Mesodermal cell (in vitro differentiated cells): ENCODE data around the gene CST9.

ENCODE experiments used
- H3K27ac ChIP-seq: 2 replicates; pipeline ENCODE4 v1.7.0; 2013; ENCODE audit warnings: mild to moderate bottlenecking, low read depth, low read length, moderate library complexity; ENCODE audit not compliant: severe bottlenecking
- H3K36me3 ChIP-seq: 2 replicates; pipeline ENCODE4 v1.7.1; 2013; ENCODE audit warnings: mild to moderate bottlenecking, low read length, moderate library complexity; ENCODE audit not compliant: control insufficient read depth, insufficient read depth
- H3K4me1 ChIP-seq: one replicate; pipeline ENCODE4 v1.7.1; 2013; ENCODE audit warnings: mild to moderate bottlenecking, low read length; ENCODE audit not compliant: insufficient read depth, control insufficient read depth, poor library complexity, severe bottlenecking
- H3K4me3 ChIP-seq: 2 replicates; pipeline ENCODE4 v1.7.0; 2013; ENCODE audit warnings: low read length, control low read depth, mild to moderate bottlenecking; ENCODE audit not compliant: insufficient read depth, poor library complexity, severe bottlenecking; ENCODE audit errors: extremely low read depth
- H3K9me3 ChIP-seq: 2 replicates; pipeline ENCODE4 v1.7.1; 2013; ENCODE audit warnings: mild to moderate bottlenecking, low read length, moderate library complexity; ENCODE audit not compliant: control insufficient read depth
- WGBS, 2 experiments: methylation state at CpG; one replicate each; pipeline ENCODE4 v1.1.5; 2013; ENCODE audit warnings: missing lambda C conversion rate in 2 of 2; ENCODE audit not compliant: insufficient coverage in 2 of 2; 5-methylcytosine and 5-hydroxymethylcytosine counted together

CST9 gene

GRCh38 chr20:23630392-23630849, 24.7 kb upstream of the CST9 start:
- H3K27ac ChIP-seq: no peak overlapping the region
- no peak overlapping the region for H3K4me3 ChIP-seq
- no peaks in the 10 kb centered on the region for H3K9me3 ChIP-seq
- 95 to 100% methylated on average over 2 to 4 of the region's 4 CpGs for WGBS, 2 experiments
- H3K4me1 ChIP-seq: peaks cover 19% of the 10 kb centered on the region
- peaks cover 30% of the 10 kb centered on the region for H3K36me3 ChIP-seq

GRCh38 chr20:23629542-23630391, 24.1 kb upstream of the CST9 start:
- Histone ChIP-seq H3K4me3 (no peak overlapping the region), H3K36me3 (peaks cover 24% of the 10 kb centered on the region), H3K27ac (no peak overlapping the region), H3K9me3 (no peaks in the 10 kb centered on the region), H3K4me1 (peaks cover 23% of the 10 kb centered on the region)
- 87 to 91% methylated on average over 12 of the region's 12 CpGs for WGBS, 2 experiments

GRCh38 chr20:23629017-23629541, 23.4 kb upstream of the CST9 start:
- WGBS, 2 experiments: 48 to 52% methylated on average over 2 to 4 of the region's 7 CpGs
- peaks cover 21% of the 10 kb centered on the region for H3K36me3 ChIP-seq
- H3K4me1 ChIP-seq: peaks cover 26% of the 10 kb centered on the region
- no peak overlapping the region for H3K4me3 ChIP-seq
- no peak overlapping the region for H3K27ac ChIP-seq
- no peaks in the 10 kb centered on the region for H3K9me3 ChIP-seq

- Histone ChIP-seq H3K27ac (no peak overlapping the region), H3K36me3 (peaks cover 17% of the 10 kb centered on the region), H3K9me3 (no peaks in the 10 kb centered on the region), H3K4me3 (no peak overlapping the region), H3K4me1 (peaks cover 30% of the 10 kb centered on the region)
- WGBS, 2 experiments: 96 to 97% methylated on average over 6 of the region's 6 CpGs
These were observed 22.8 kb upstream of the CST9 start for GRCh38 chr20:23628402-23629016.

- 100% methylated on average over 1 of the region's 3 CpGs; no CpG with 5 or more reads in 1 of the 2 experiments for WGBS, 2 experiments
- H3K36me3 ChIP-seq: peaks cover 7% of the 10 kb centered on the region
- H3K4me1 ChIP-seq: peaks cover 31% of the 10 kb centered on the region
- H3K4me3 ChIP-seq: no peak overlapping the region
- H3K9me3 ChIP-seq: no peaks in the 10 kb centered on the region
- H3K27ac ChIP-seq: no peak overlapping the region
These were observed 21.8 kb upstream of the CST9 start for GRCh38 chr20:23627501-23627900.

GRCh38 chr20:23626040-23626620, 20.4 kb upstream of the CST9 start:
- H3K4me1 ChIP-seq: peaks cover 31% of the 10 kb centered on the region
- 86 to 87% methylated on average over 4 of the region's 4 CpGs for WGBS, 2 experiments

GRCh38 chr20:23625236-23625964, 19.7 kb upstream of the CST9 start:
- 85 to 95% methylated on average over 5 to 7 of the region's 9 CpGs for WGBS, 2 experiments
- Histone ChIP-seq H3K4me3 (no peak overlapping the region), H3K27ac (no peak overlapping the region), H3K4me1 (peaks cover 31% of the 10 kb centered on the region), H3K36me3 (no peaks in the 10 kb centered on the region), H3K9me3 (no peaks in the 10 kb centered on the region)

More at GRCh38 chr20:23626040-23626620, 20.4 kb upstream of the CST9 start:
- H3K9me3 ChIP-seq: no peaks in the 10 kb centered on the region
- no peak overlapping the region for H3K27ac ChIP-seq
- no peak overlapping the region for H3K4me3 ChIP-seq
- no peaks in the 10 kb centered on the region for H3K36me3 ChIP-seq

- Histone ChIP-seq H3K4me3 (no peak overlapping the region), H3K4me1 (peaks cover 25% of the 10 kb centered on the region), H3K27ac (peak overlapping the region; percentile 67), H3K9me3 (no peaks in the 10 kb centered on the region), H3K36me3 (no peaks in the 10 kb centered on the region)
- 71 to 96% methylated on average over 1 to 2 of the region's 2 CpGs for WGBS, 2 experiments
These were observed 18.6 kb upstream of the CST9 start for GRCh38 chr20:23624324-23624691.

GRCh38 chr20:23623666-23624323, 18.1 kb upstream of the CST9 start:
- H3K4me3 ChIP-seq: no peak overlapping the region
- H3K9me3 ChIP-seq: no peaks in the 10 kb centered on the region
- H3K27ac ChIP-seq: peak overlapping the region; percentile 67
- peaks cover 20% of the 10 kb centered on the region for H3K4me1 ChIP-seq
- 88 to 90% methylated on average over 1 to 2 of the region's 4 CpGs for WGBS, 2 experiments
- H3K36me3 ChIP-seq: no peaks in the 10 kb centered on the region

GRCh38 chr20:23622839-23623343, 17.2 kb upstream of the CST9 start:
- H3K9me3 ChIP-seq: no peaks in the 10 kb centered on the region
- H3K4me1 ChIP-seq: peaks cover 20% of the 10 kb centered on the region
- no peak overlapping the region for H3K4me3 ChIP-seq
- 49 to 50% methylated on average over 3 to 4 of the region's 4 CpGs for WGBS, 2 experiments
- H3K27ac ChIP-seq: peak overlapping the region; percentile 81
- no peaks in the 10 kb centered on the region for H3K36me3 ChIP-seq
